HuH-7.5 (cell line): ENCODE data around the gene GPD2.

Experiments
- DNase-seq: peaks from one replicate; pipeline ENCODE4 v3.0.0; 2011; ENCODE audit warnings: low spot score

Gene GPD2

GRCh38 chr2:156436497-156437085, 412 bp downstream of the GPD2 start:
- no peak for DNase-seq

- no peak for DNase-seq
These were observed 1.2 kb downstream of the GPD2 start for GRCh38 chr2:156437272-156437930.

DNA sequence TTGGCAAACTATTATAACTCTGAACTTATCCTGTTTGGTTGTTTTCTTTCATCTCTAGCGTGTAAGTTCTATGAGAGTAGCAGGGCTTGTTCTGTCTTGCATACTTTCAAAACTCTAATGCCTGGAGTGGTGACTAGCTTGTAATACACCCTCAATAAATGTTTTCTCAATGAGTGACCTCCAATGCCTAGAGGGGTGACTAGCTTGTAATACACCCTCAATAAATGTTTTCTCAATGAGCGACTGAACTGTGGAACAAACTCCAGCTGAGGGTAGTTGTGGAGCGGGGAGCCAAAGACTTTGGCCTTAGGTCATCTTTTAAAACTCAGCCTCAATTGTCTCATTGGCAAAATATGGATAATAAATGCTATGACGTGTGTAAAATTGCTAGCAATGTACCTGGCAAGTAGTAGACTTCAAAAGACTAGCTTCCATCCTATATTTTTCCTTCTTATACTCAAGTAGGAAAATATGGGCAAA, 1.8 kb downstream of the GPD2 start:
- DNase-seq, result no peak

DNA sequence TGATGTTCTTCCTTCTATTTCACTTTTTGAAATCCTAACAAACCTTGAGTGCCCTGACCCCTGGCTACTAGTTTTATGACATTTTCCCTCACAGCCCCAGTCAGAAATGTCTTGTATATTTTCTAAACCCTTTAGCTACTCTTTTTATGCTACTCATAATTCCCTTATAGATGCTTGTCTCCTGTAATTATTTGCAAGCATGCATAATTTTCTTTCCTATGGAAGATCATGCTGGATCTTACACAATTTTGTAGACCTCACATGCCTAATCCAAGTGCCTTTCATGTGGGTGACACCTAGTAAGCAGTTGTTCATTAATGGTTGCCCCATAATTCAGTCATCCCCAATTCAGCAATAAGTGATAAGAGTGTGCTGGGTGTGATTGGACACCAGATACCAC, 6.9 kb downstream of the GPD2 start:
- DNase-seq, result no peak

GRCh38 chr2:156445296-156446220, 9.4 kb downstream of the GPD2 start:
- no peak for DNase-seq

- DNase-seq, result no peak
These were observed 11.6 kb downstream of the GPD2 start for GRCh38 chr2:156447761-156448160.

- no peak for DNase-seq
These were observed 12.6 kb downstream of the GPD2 start for GRCh38 chr2:156448766-156449165.

- DNase-seq, result no peak
These were observed 16.8 kb downstream of the GPD2 start for GRCh38 chr2:156452971-156453370.

DNA sequence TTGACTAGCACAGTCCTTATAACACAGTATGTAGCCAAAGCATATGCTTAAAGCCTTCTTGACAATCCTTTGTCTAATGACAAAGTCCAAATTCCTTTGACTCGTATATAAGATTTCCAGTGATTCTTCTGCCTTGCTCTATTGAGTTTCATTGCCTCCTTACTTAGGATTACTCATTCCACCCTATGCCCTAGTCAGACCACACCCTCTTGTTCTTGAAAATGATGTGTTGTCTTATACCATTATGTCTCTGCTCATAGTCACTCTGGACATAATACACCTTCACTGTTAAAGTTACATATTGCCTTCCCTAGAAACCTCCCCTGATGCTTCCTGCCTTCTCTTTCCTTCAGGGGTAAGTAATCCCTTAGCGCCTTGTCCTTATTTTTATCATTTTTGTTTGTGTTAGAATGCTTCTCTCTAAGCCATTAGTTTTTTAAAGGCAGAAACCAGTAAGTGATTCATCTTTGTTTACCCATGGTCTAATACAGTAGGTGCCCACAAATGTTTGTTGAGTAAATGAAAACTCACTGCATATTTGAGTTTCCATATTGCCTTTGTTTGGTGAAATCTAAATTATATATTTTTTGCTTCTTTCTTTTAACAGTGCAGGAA, 19.3 kb downstream of the GPD2 start:
- no peak for DNase-seq

GRCh38 chr2:156456616-156457015, 20.4 kb downstream of the GPD2 start:
- no peak for DNase-seq

DNA sequence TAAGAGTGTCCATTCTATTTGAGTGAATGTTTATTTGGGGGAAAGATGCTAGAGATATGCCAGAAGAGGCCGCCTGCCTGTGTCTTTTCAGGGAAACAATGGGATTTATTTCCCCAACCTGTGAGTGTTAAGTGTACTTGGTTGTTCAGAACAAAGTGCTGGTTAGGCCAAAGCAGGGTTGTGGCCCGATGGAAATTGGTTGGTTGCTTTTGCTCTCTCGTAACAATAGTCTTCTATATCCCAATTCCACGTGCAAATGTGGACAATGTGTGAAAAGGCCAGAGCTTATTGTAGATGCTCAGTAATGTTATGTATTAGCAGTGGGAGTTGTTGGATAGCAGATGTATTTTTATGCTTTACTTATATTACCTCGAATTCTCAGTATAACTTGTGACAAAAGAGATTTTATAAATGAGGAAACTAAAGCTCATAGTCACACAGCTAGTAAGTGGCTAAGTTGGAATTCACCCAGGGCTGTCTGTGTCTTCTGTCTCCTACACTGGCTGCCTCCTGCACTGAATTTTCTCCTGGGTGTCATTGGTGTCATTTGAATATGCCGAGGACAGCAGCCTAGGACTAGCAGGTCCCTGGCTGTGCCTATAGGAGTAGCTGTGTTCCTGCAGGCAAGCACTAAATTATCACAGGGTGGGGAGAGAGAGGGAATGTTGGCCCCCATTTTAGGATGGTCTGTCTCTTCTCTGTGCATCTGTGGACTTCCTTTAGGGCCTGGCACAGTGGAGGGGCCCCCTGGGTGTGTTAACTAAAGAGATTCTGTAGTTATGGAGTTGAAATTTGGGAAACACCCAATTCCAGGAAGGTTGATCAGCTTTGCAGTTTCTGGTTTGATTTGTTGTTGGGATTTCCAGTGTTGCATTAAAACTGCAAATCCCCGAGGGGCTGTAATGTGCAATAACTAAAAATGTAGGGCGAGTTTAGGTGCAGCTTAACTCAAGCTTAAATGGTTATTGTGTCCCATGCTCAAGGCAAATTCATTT, 21.6 kb downstream of the GPD2 start:
- no peak for DNase-seq

DNA sequence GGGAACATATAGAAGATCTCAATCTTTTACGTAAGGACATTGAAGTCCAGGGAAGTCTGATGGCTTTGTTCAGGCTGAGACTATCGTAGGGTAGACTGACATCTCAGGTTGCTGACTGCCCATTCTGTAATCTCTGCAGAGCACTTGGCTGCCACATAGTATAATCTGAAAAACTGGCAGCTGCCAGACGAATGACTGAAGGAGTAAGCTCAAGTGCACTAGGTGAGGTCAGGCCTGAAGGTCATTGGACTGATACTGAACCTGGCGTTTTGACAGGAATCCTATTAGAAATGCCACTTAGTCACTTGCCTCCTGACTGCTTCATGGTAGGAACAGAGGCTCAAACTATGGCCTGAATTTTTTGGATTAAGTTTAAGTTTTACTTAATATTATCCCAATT, 23.5 kb downstream of the GPD2 start:
- no peak for DNase-seq

GRCh38 chr2:156464106-156464505, 27.9 kb downstream of the GPD2 start:
- DNase-seq, result no peak

GRCh38 chr2:156465573-156465972, 29.4 kb downstream of the GPD2 start:
- DNase-seq, result no peak

DNA sequence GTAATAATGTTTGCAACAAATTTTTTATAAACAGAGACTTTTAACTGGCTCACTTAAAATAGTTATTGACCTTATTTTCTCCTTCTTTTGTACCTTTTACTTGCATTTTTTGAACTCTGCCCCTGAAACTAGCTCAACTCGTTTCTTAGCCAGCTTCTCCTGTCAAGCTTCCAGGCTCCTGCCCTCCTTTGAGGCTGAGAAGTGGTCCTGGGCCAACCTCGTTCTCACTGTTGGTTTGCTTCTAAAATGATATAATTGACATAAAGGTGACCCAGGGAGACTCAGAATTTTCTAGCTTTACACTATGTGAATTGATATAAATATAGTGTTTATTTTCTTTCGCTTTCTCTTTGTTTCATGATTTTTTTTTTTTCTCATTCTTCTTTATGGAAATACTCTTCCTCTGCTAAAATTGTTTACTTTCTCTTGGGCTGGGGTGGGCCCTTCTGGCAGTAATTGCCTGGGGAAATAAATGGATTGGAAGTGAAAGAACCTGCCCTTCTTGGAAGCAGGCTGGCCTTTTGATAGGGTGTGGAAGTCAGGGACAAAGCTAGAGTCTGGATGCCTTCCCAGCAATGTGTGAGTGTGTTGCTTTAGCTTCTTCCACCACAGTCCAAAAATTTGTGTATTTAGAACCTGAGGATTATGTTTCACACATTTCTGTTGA, 30.7 kb downstream of the GPD2 start:
- DNase-seq, result no peak

GRCh38 chr2:156470975-156471583, 34.9 kb downstream of the GPD2 start:
- no peak for DNase-seq

GRCh38 chr2:156471762-156472161, 35.6 kb downstream of the GPD2 start:
- no peak for DNase-seq

DNA sequence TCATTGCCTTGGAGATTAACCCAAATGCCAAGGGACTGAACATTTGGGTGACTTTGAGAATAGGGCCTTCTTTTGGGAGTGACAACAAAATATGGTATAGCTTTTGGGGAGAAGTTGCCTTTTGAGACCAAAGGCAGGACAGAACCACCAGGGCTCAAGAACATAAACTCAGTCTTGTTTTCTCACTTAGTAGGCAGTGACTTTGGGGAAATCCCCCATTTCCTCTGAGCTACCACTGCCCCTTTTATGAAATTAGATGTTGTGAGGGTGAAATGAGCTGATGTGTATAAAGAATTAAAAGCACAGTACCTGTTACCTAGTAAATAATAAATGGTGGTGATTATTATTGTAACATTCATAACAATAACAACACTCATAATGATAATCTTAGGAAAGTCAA, 36.5 kb downstream of the GPD2 start:
- no peak for DNase-seq

GRCh38 chr2:156473445-156473844, 37.3 kb downstream of the GPD2 start:
- no peak for DNase-seq

DNA sequence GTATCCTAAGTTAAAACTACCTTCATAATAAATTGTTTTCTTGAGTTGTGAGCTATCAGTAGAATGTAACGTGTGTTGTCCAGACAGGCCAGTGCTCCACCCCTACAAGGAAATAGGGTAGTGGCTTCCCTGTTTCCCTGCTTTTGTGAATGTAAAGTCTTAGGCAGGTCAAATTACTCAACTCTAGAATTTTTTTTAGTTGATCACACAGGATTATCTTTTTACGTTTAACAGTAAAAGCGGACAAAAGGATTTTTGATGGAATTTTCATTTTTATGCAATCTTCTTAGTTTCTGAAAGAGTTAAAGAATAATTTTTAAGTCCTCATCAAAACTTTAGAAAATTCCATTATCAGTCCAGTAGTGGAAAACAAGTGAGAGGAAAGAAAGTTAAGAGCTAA, 38.2 kb downstream of the GPD2 start:
- DNase-seq, result no peak
